ENCODE measurements around the gene ECHDC3.

ECHDC3 gene

DNA sequence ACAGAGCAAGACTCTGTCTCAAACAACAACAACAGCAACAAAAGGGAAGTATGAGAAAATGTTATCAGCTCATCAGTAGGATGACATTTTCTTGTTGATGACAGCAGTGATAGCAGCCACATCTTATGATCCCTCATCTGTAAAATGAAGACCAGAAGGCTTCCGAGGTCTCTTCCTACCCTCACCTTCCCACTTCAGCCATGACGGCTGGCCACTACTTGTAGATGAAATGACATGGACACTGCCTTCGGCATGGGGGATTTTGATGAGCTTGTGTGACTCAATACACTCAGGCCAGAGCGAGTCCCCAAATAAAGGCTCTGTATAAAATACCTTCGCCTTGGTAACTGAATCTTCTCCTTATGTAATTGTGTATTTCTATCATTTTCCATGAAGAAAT, 6.7 kb downstream of the ECHDC3 start:
- ATAC-seq (replicated peaks) = no peak
- peaks cover 14 to 29% of the 10 kb centered on the region in 2 donors for H3K36me3 Mint-ChIP-seq

DNA sequence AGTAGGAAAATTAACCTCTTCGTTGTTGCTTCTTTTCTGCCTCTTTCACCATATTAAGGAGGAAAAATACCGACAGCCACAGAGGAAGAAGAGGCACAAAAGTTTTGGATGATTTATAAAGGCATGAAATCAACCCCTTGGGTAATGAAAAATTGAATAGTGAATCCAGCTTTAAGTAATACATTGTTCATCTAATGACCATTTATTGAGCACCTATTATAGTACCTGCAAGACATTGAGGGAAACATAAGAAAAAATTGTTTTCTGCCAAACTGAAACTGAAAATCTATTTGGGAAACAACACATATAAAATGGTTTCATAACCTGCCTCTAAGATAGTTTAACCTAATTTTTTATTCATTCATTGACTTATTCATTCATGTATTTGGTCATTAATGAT, 8.2 kb downstream of the ECHDC3 start:
- Mint-ChIP-seq H3K27ac (no peak overlapping the region), H3K36me3 (peaks cover 8 to 22% of the 10 kb centered on the region in 2 donors), H3K27me3 (no peaks in the 10 kb centered on the region), H3K9me3 (no peaks in the 10 kb centered on the region), H3K4me1 (no peaks in the 10 kb centered on the region), H3K4me3 (no peak overlapping the region)
- ATAC-seq (replicated peaks) (no peak), DNase-seq (no peak)

More for the DNA sequence above, 6.7 kb downstream of the ECHDC3 start:
- Mint-ChIP-seq H3K4me3 (no peak overlapping the region), H3K27me3 (no peaks in the 10 kb centered on the region), H3K27ac (no peak overlapping the region), H3K4me1 (no peaks in the 10 kb centered on the region), H3K9me3 (no peaks in the 10 kb centered on the region)
- no peak for DNase-seq

DNA sequence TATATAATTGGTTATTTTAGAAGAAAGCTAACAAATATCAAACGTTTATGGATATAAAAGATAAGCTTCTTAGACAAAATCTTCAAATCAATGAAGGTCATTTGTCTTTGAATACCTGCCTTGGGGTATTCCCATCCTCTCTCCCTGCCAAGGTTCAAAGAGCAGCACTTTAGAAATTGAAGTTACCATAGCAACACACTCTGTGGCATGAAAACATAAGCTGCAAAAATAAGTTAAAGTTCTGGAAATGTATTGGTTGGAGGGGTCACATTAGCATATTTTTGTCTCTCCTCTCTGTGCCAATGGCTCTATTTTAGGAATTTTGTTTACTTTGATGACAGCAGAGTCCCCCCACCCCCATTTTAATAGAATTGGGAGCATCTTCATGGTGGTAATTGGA, 12.0 kb downstream of the ECHDC3 start:
- no peaks in the 10 kb centered on the region for H3K27me3 Mint-ChIP-seq
- no peak overlapping the region for H3K4me3 Mint-ChIP-seq
- H3K9me3 Mint-ChIP-seq = no peaks in the 10 kb centered on the region
- H3K36me3 Mint-ChIP-seq = peaks cover 11 to 28% of the 10 kb centered on the region in 2 donors
- no peak overlapping the region for H3K27ac Mint-ChIP-seq
- ATAC-seq (replicated peaks) (no peak), DNase-seq (no peak)
- H3K4me1 Mint-ChIP-seq = peaks cover 0 to 8% of the 10 kb centered on the region in 2 donors

DNA sequence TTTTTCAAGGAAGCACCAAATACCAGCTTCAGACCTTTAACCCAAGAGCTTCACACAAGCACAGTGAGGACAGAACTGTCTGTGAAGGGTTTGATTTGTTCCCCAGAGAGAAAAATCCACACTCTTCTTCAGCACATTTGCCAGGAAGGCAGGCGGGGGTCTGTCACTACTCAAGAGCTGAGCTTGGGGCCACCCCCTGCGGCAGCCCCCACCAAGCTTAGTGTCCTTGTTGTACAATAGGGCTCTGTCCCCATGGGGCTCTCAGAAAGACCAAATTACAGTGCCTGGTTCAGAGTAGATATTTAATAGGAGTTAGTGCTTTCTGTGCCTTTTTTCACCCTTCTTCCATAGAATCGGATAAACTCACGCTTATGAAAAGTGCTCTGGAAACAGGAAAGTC, 12.4 kb downstream of the ECHDC3 start:
- DNase-seq = no peak
- no peaks in the 10 kb centered on the region for H3K9me3 Mint-ChIP-seq
- H3K4me3 Mint-ChIP-seq = no peak overlapping the region
- peaks cover 11 to 28% of the 10 kb centered on the region in 2 donors for H3K36me3 Mint-ChIP-seq
- H3K27me3 Mint-ChIP-seq = no peaks in the 10 kb centered on the region
- no peak overlapping the region for H3K27ac Mint-ChIP-seq
- H3K4me1 Mint-ChIP-seq = peaks cover 0 to 8% of the 10 kb centered on the region in 2 donors
- ATAC-seq (replicated peaks) = no peak

DNA sequence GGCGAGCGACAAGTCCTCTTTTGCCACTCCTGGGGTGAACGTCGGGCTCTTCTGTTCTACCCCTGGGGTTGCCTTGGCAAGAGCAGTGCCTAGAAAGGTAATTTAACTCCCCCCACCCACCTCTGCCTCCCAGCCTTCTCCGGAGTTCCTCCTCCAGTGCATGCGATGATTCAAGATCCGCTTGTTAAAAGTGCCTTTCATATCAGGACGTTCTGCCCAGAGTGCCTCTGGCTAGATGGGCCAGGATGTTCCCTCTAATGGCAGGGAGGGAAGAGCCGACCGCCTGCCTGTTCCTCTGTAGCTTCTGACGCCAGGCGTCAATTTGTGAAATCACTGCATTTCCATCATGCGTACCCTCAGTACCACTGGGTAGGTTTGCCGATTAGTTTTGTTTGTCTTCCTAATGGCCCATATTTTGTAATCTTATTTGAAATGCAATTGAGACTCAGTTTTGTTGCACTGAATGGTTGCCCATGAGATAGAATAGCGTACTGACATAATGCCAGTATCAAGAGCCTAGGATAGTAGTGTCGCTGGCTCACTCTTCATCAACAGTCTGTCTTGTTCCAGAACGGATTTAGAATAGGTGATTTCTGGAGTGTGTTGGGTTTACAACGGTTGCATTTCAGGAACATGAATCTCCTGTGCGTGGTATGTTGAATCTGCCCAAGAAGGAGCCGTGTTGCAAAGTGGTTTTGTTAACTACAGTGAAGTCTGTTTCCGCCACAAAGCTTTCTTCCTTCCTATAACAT, 13.5 kb downstream of the ECHDC3 start:
- H3K9me3 Mint-ChIP-seq = no peaks in the 10 kb centered on the region
- H3K27ac Mint-ChIP-seq = no peak overlapping the region
- DNase-seq = no peak
- H3K36me3 Mint-ChIP-seq = peaks cover 15 to 24% of the 10 kb centered on the region in 2 donors
- H3K4me3 Mint-ChIP-seq = no peak overlapping the region
- H3K4me1 Mint-ChIP-seq = peaks cover 0 to 8% of the 10 kb centered on the region in 2 donors
- no peak for ATAC-seq (replicated peaks)
- H3K27me3 Mint-ChIP-seq = no peaks in the 10 kb centered on the region

DNA sequence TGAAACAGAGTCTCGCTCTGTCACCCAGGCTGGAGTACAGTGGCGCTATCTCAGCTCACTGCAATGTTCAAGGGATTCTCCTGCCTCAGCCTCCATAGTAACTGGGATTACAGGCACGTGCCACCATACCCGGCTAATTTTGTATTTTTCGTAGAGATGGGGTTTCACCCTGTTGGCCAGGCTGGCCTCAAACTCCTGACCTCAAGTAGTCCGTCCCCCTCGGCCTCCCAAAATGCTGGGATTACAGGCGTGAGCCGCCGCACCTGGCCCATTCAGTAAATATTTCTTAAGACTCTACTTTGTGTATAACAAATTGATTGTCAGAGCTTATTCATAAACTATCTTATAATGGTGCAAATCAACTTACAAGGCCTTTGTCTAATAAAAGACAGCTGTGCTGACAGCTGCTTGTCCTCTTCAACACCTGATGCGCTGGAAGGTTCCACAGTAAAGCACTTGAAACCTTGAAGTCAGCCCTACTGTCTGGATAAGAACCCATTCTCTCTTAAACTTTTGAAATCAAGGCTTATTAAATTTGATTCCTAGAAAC, 14.7 kb downstream of the ECHDC3 start:
- Mint-ChIP-seq H3K36me3 (peaks cover 16 to 25% of the 10 kb centered on the region in 2 donors), H3K9me3 (no peaks in the 10 kb centered on the region), H3K27me3 (no peaks in the 10 kb centered on the region), H3K27ac (no peak overlapping the region), H3K4me1 (peaks cover 0 to 8% of the 10 kb centered on the region in 2 donors), H3K4me3 (no peak overlapping the region)
- ATAC-seq (replicated peaks) (no peak), DNase-seq (no peak)

DNA sequence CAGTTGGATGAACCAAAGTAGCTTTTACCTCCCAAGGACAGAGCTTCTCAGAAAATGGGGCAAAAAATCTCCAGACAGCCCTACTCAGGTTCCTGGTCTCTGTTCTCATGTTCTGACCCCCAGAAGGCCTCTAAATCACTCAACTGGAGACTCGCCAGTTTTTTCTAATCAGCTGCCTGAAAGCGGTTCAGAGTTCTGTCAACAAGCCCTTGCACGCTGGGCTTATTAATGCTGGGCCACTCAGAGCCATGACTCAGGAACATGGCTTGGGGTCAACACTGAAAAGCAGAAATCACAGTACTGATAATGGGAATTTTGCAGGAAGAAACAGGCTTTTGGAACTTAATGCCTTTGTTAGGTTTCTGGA, 15.3 kb downstream of the ECHDC3 start:
- Mint-ChIP-seq H3K36me3 (peaks cover 17 to 29% of the 10 kb centered on the region in 2 donors), H3K27ac (no peak overlapping the region), H3K9me3 (no peaks in the 10 kb centered on the region), H3K4me3 (no peak overlapping the region), H3K27me3 (no peaks in the 10 kb centered on the region), H3K4me1 (peaks cover 0 to 8% of the 10 kb centered on the region in 2 donors)
- DNase-seq (no peak), ATAC-seq (replicated peaks) (no peak)

DNA sequence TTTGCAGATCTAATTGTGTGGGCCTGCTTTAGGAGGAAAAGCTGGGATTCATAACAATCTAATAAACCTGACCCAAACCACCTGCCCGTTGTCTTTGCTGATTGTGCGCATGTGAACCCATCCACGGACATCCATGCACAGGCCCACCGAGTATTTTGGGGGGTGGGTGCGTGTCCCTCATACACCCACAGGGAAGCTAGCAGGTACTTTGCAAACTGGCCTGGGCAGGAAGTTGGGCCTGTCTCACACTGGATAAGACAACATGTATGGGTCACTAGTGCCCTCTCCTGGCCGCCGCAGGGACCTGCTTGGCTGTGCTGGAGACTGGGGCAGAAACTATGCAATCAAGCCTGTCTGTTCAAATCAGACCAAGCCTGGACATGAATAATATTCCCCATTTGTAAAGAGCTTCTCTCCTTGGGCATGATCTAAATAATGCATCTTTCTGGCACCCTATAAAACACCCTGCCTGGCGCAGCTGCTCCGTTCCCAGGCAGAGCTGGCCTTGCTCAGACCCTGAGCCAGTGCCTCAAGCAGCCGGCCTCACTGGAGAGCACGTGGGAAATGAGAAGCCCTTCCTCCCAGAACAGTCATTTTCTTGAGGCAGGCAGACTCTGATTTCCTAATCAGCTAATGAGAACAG, 15.8 kb downstream of the ECHDC3 start:
- ATAC-seq (replicated peaks) (peak; percentile 98 to 100), DNase-seq (peak; percentile 71)
- no peaks in the 10 kb centered on the region for H3K9me3 Mint-ChIP-seq
- H3K4me3 Mint-ChIP-seq = no peak overlapping the region
- no peaks in the 10 kb centered on the region for H3K27me3 Mint-ChIP-seq
- H3K27ac Mint-ChIP-seq = peak overlapping the region; percentile 25
- peaks cover 0 to 8% of the 10 kb centered on the region in 2 donors for H3K4me1 Mint-ChIP-seq
- peaks cover 19 to 31% of the 10 kb centered on the region in 2 donors for H3K36me3 Mint-ChIP-seq

DNA sequence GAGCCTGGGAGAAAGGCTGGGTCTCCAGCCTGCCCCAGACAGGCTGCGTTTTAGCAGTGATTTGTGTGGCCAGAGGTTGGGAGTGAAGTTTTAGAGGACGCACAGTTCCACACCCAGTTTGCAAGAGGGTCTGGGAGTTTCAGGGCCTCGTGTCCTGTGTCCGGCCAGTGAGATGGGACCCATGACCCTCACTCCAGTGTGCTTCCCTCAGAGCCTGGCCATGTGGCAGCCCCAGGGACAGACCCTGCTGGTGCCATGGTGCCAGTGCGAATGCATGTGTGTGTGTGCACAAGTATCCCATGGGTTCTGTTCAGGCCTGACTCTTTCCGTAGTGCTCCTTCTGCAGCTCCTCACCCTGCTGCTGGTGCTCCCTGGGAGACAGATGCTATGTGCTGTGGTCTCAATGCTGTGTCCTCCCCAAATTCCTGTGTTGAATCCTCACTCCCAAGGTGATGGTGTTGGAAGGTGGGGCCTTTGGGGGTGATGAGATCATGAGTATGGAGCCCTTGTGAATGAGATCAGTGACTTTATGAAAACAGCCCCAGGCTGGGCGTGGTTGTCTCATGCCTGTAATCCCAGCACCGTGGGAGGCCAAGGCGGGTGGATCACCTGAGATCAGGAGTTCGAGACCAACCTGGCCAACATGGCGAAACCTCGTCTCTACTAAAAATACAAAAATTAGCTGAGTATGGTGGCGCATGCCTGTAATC, 16.5 kb downstream of the ECHDC3 start:
- no peak for DNase-seq
- ATAC-seq (replicated peaks) = no peak
- Mint-ChIP-seq H3K27me3 (no peaks in the 10 kb centered on the region), H3K9me3 (no peaks in the 10 kb centered on the region), H3K36me3 (peaks cover 23 to 34% of the 10 kb centered on the region in 2 donors), H3K4me1 (peaks cover 0 to 8% of the 10 kb centered on the region in 2 donors), H3K27ac (no peak overlapping the region), H3K4me3 (no peak overlapping the region)

DNA sequence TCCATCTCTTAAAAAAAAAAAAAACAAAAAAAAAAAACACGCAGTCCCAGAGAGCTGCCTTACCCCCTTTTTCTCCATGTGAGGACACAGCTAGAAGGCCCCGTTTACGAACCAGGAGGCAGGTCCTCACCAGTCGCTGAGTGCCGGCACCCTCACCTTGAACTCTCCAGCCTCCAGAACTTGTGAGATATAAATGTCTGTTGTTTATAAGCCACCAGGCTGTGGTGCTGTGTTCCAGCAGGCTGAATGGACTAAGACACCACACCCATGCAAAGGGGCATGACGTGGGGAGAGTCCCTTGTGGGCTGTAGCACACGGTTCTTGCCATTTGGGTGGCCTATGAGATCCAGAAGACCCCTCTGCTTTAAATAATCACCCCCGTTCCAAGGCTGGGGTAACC, 17.2 kb downstream of the ECHDC3 start:
- no peaks in the 10 kb centered on the region for H3K27me3 Mint-ChIP-seq
- no peaks in the 10 kb centered on the region for H3K9me3 Mint-ChIP-seq
- peaks cover 23 to 35% of the 10 kb centered on the region in 2 donors for H3K36me3 Mint-ChIP-seq
- ATAC-seq (replicated peaks) (no peak), DNase-seq (no peak)
- H3K27ac Mint-ChIP-seq = peak overlapping the region; percentile 56
- no peak overlapping the region for H3K4me3 Mint-ChIP-seq
- H3K4me1 Mint-ChIP-seq = peaks cover 0 to 8% of the 10 kb centered on the region in 2 donors

DNA sequence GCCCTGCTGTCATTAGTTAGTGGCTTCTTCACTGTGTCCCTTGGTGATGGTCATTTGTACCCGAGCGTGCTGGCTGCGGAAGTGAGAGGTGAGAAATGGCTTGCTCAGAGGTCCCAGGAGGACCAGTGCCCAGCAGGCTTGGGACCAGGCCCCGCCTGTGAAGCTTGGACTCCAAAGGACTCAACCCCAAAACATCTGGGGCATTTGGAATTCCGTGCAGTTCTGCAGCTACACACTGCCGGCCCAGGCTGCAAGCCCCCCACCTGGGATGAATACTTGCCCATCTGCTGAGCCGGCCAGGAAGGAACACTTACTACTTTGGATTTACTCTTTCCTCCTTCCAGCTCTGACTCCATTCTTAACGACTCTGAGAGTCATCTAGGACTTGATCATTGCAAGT, 18.0 kb downstream of the ECHDC3 start:
- Mint-ChIP-seq H3K36me3 (peaks cover 26 to 33% of the 10 kb centered on the region in 2 donors), H3K27ac (no peak overlapping the region), H3K9me3 (no peaks in the 10 kb centered on the region), H3K27me3 (no peaks in the 10 kb centered on the region), H3K4me3 (no peak overlapping the region), H3K4me1 (peaks cover 0 to 8% of the 10 kb centered on the region in 2 donors)
- no peak for ATAC-seq (replicated peaks)
- DNase-seq = no peak

DNA sequence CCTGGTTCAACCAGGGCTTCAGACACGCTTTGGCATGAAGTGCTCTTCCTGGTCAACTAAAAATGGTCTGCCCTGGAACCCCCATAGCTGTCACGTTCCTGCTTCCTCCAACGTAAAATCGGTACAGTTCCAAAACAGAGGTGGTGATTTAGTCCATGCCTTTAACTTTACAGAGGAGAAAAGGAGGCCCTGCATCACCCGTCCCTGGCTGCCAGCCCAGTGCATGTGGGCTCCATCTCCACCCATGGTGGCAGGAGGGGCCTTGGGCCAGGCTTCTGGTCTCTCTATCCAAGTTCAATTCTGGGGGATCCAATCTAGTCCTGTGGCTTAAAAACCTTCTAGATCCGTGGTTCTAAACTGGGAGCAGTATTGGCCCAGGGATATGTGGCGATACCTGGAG, 18.7 kb downstream of the ECHDC3 start:
- Mint-ChIP-seq H3K4me1 (peaks cover 0 to 8% of the 10 kb centered on the region in 2 donors), H3K36me3 (peaks cover 25 to 33% of the 10 kb centered on the region in 2 donors), H3K27me3 (no peaks in the 10 kb centered on the region), H3K27ac (no peak overlapping the region), H3K9me3 (no peaks in the 10 kb centered on the region), H3K4me3 (no peak overlapping the region)
- ATAC-seq (replicated peaks) (no peak), DNase-seq (no peak)

DNA sequence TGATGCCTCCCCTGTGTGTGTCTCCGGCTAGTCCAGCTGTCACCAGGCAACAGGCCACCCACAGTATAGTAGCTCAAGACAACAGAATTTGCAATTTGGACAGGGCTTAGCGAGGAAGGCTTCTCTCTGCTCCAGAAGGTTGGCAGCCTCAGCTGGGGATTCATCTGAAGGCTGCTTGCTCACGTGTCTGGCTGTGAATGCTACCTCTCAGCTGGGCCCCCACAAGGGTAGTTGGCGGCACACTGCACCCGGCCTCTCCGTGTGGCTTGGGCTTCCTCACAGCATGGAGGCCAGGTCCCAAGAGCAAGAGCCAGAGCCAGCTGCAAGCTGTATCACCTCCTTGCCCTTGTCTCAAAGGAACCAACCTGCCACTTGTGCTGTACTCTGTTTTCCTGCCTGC, 19.2 kb downstream of the ECHDC3 start:
- Mint-ChIP-seq H3K27ac (no peak overlapping the region), H3K27me3 (no peaks in the 10 kb centered on the region), H3K4me3 (no peak overlapping the region), H3K36me3 (peaks cover 25 to 36% of the 10 kb centered on the region in 2 donors), H3K4me1 (peaks cover 0 to 8% of the 10 kb centered on the region in 2 donors), H3K9me3 (no peaks in the 10 kb centered on the region)
- DNase-seq (no peak), ATAC-seq (replicated peaks) (no peak)

DNA sequence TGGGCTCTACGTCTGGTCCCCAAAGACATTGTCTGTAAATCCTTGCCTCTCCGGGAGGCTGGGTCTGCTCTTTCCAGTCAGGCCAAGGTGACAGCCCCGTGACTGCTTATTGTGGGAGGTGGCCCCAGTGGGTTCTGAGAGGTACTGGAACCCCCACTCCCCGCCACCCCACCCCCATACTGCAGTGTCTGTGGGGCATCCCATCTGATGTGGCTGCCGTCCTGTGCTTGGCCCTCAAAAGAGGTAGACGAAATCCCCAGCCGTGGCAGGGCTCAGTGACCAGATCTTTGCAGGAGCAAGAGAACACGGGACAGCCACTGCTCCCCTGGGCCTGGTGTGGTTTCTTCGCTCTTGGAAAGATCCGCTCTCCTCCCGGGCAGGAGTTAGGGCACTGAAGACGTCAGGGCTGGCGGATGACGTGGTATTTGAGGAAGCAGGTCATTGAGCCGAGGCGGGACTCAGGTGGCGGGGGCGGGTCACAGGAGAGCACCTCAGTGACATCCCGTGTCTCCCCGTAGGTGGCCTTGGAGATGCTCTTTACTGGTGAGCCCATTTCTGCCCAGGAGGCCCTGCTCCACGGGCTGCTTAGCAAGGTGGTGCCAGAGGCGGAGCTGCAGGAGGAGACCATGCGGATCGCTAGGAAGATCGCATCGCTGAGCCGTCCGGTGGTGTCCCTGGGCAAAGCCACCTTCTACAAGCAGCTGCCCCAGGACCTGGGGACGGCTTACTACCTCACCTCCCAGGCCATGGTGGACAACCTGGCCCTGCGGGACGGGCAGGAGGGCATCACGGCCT, 20.7 kb downstream of the ECHDC3 start:
- peaks cover 0 to 4% of the 10 kb centered on the region in 2 donors for H3K4me1 Mint-ChIP-seq
- ATAC-seq (replicated peaks) = no peak
- H3K9me3 Mint-ChIP-seq = no peaks in the 10 kb centered on the region

More for the DNA sequence above, 20.7 kb downstream of the ECHDC3 start:
- no peak overlapping the region for H3K4me3 Mint-ChIP-seq
- H3K36me3 Mint-ChIP-seq = peaks cover 25 to 34% of the 10 kb centered on the region in 2 donors
- no peak for DNase-seq
- H3K27ac Mint-ChIP-seq = no peak overlapping the region
- no peaks in the 10 kb centered on the region for H3K27me3 Mint-ChIP-seq
